ENCODE results near the gene ILF3. TPM values are rescaled to one million over a fixed set of nuclear protein-coding genes. Genes with fewer than 3 reads are reported as not detected.

The ILF3 gene
- polyA plus RNA-seq, 3 donors: 238 to 254 (median 244) TPM

GRCh38 chr19:10726268-10726667, 72.1 kb downstream of the ILF3 start:
- DNase-seq (ENCODE audit: low read depth in 3 of 3, low spot score in 2 of 3): no peak

GRCh38 chr19:10727685-10728201, 73.6 kb downstream of the ILF3 start:
- no peak for DNase-seq (ENCODE audit: low read depth in 3 of 3, low spot score in 2 of 3)

- no peak for DNase-seq (ENCODE audit: low read depth in 3 of 3, low spot score in 2 of 3)
Measured at GRCh38 chr19:10729411-10729810, 75.3 kb downstream of the ILF3 start.

- no peak for DNase-seq (ENCODE audit: low read depth in 3 of 3, low spot score in 2 of 3)
Measured at GRCh38 chr19:10730932-10731331, 76.8 kb downstream of the ILF3 start.

GRCh38 chr19:10735741-10736140, 81.6 kb downstream of the ILF3 start:
- DNase-seq (ENCODE audit: low read depth in 3 of 3, low spot score in 2 of 3): no peak

- no peak for DNase-seq (ENCODE audit: low read depth in 3 of 3, low spot score in 2 of 3)
Measured at GRCh38 chr19:10736189-10736588, 82.0 kb downstream of the ILF3 start.

GRCh38 chr19:10736916-10737551, 82.9 kb downstream of the ILF3 start:
- no peak for DNase-seq (ENCODE audit: low read depth in 3 of 3, low spot score in 2 of 3)

- DNase-seq (ENCODE audit: low read depth in 3 of 3, low spot score in 2 of 3): no peak
Measured at GRCh38 chr19:10737722-10738121, 83.6 kb downstream of the ILF3 start.

GRCh38 chr19:10740798-10741197, 86.7 kb downstream of the ILF3 start:
- DNase-seq (ENCODE audit: low read depth in 3 of 3, low spot score in 2 of 3): no peak

Other genes starting within 250 kb of the ILF3 start
- gene PDE4A, start 233.8 kb upstream of the ILF3 start, polyA plus RNA-seq (ENCODE audit: insufficient read length in 3 of 3): 1 to 10 TPM; 1.7 to 2.8 (median 2.1) TPM
- 10 to 100 TPM; 84.6 to 89.6 (median 89.1) TPM for gene KEAP1, start 151.0 kb upstream of the ILF3 start, polyA plus RNA-seq (ENCODE audit: insufficient read length in 3 of 3)
- gene S1PR5, start 136.9 kb upstream of the ILF3 start, polyA plus RNA-seq (ENCODE audit: insufficient read length in 3 of 3): 1 to 10 TPM; 1.3 to 1.7 (median 1.5) TPM
- gene ATG4D, start 110.4 kb upstream of the ILF3 start, polyA plus RNA-seq (ENCODE audit: insufficient read length in 3 of 3): 10 to 100 TPM; 27.3 to 33.3 (median 29.8) TPM
- 10 to 100 TPM; 28.7 to 38.8 (median 37.1) TPM for gene KRI1, start 88.3 kb upstream of the ILF3 start, polyA plus RNA-seq (ENCODE audit: insufficient read length in 3 of 3)
- 10 to 100 TPM; 10.8 to 11.9 (median 10.9) TPM for gene CDKN2D, start 85.4 kb upstream of the ILF3 start, polyA plus RNA-seq (ENCODE audit: insufficient read length in 3 of 3)
- 10 to 100 TPM; 41.8 to 51.5 (median 41.9) TPM for gene AP1M2, start 67.0 kb upstream of the ILF3 start, polyA plus RNA-seq (ENCODE audit: insufficient read length in 3 of 3)
- 100 to 1,000 TPM; 191 to 213 (median 201) TPM for gene SLC44A2, start 28.8 kb upstream of the ILF3 start, polyA plus RNA-seq (ENCODE audit: insufficient read length in 3 of 3)
- 10 to 100 TPM; 36.5 to 43.7 (median 40.5) TPM for gene QTRT1, start 47.1 kb downstream of the ILF3 start, polyA plus RNA-seq (ENCODE audit: insufficient read length in 3 of 3)
- gene DNM2, start 63.7 kb downstream of the ILF3 start, polyA plus RNA-seq (ENCODE audit: insufficient read length in 3 of 3): 100 to 1,000 TPM; 119 to 129 (median 126) TPM
- 10 to 100 TPM; 55.6 to 60.8 (median 56.9) TPM for gene TMED1, start 181.9 kb downstream of the ILF3 start, polyA plus RNA-seq (ENCODE audit: insufficient read length in 3 of 3)
- gene C19orf38, start 194.1 kb downstream of the ILF3 start, polyA plus RNA-seq (ENCODE audit: insufficient read length in 3 of 3): 1 to 10 TPM; 1.6 to 1.8 (median 1.7) TPM
- 10 to 100 TPM; 37.2 to 46.1 (median 37.6) TPM for gene CARM1, start 217.2 kb downstream of the ILF3 start, polyA plus RNA-seq (ENCODE audit: insufficient read length in 3 of 3)

Measured in right renal cortex interstitium (tissue), 3 donors.